ENCODE data around the gene CHD5.

CHD5 gene

DNA sequence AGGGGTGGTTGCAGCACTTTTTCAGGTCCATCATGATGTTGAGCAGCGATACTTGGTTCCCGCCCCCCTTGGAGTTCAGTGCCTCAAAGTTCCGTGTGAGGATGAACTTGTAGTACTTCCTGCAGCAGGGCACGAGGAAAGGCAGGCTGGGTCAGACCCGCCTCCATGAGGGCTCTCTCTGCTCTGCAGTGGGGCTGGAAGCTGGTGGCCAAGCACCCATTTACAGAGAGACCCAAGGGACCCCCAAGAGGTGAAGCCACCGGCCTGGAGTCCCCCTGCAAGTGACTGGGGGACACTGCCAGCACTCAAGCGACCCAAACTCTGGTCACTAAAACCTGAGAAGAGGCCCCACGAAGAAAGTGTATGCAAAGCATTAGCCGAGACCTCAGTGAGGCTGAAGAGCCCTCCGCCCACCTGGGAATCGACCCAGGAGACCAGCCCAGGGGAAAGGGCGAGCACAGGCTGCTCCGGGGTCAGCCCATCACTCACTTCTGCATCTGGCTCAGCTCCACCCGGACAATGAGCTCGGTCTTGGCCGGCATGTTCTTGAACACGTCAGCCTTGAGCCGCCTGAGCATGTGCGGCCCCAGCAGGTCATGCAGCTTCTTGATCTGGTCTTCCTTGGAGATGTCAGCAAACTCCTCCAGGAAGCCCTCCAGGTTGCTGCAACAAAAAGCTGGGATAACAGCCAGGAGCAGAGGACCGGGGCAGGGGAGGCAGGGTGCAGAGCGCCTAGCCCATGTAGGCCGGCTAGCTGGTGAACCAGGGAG is 45.2 kb downstream of the CHD5 start:
- in situ Hi-C loops (cut with MboI; ENCODE audit: low sequenced_read_pairs) = no loop called here

DNA sequence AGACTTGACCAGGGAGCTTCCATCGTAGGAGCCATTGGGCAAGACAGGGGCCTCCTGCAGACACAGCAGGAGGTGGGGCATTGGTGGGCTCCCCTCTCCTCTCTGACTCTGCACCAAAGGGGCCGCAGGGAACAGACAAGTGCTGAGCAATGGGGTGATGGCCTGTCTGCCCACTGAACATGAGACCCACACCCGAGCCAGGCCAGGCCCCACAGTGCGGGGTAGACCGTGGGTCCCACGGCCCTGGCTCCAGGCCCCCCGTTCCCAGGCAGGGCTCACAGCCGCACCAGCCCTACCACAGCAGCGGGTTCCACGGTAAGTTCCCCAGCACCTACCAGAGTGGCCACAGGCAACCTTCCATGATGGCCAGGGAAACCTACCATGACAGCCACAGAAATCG is 45.9 kb downstream of the CHD5 start:
- in situ Hi-C loops (cut with MboI; ENCODE audit: low sequenced_read_pairs) = no loop called here

DNA sequence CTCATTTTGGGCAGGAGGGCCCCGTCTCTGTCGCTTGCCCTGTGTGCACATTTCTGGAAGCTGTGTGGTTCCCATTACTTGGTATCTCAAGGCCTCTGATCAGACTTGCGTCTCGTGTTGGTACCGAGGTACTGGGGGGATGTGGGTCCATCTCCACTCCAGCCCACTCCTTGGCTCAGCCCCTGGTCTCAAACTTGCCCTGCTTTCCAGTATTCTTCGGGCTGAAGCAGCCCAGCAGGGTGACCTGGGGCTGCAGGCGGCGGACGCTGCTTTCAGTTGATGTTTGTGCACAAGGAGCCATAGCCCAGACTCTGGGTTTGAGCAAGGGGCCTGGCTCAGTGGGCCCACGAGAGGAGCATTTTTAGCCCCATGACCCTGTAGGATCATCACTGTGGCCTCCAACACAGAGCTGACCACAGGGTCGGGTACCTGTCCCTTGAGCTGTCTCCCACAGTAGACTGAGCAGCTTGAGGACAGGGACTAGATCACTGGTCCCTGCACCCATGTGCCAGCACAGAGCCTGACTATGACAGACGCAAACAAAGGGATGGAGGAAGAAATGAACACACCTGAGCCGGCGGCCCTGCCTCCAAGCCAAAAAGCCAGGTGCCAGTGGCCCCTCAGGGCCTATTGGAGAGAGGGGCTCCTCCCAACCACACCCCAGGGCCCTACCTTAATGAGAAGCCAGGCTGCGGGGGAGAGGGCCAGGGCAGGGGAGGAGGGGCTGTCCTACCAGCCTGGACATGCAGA is 46.8 kb downstream of the CHD5 start:
- in situ Hi-C loops (cut with MboI; ENCODE audit: low sequenced_read_pairs) = no loop called here

DNA sequence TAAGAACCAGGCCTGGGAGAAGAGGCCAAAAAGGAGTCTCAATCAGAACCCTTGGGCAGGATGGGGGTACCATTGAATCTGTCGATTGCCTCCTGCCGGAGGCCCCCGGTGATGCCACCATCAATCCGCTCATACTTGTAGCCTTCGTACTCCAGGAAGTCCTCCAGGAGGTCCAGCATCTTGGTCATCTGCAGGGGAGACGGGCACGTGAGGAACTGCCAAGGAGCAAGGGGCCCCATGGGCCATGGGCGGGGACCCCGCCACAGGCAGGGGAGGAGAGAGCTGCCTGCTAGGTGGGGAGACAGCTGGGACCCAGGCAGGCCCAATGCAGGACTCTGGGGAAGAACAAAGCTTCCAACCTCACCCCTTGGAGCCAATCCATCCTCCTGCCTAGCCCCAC is 48.6 kb downstream of the CHD5 start:
- in situ Hi-C loops (cut with MboI; ENCODE audit: low sequenced_read_pairs) = no loop called here

DNA sequence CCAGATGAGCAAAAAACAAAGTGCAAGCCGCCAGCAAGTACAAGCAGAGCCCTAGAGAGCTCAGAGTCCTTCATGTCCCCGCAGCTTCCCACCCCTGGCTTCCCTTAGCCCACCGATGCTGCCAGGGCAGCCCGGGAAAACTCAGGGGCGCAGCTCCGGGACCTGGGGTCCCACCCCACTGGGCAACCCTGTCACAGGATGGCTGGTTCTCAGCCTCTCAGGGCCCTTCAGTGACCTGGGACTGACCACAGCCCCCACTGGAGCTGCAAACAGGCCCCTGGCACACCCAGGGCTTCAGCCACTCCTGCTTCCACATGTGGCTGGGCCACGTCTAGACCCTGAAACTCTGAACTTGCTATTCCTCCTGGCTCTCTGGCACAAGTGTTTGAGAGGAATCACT is 49.5 kb downstream of the CHD5 start:
- in situ Hi-C loops (cut with MboI; ENCODE audit: low sequenced_read_pairs) = no loop called here

DNA sequence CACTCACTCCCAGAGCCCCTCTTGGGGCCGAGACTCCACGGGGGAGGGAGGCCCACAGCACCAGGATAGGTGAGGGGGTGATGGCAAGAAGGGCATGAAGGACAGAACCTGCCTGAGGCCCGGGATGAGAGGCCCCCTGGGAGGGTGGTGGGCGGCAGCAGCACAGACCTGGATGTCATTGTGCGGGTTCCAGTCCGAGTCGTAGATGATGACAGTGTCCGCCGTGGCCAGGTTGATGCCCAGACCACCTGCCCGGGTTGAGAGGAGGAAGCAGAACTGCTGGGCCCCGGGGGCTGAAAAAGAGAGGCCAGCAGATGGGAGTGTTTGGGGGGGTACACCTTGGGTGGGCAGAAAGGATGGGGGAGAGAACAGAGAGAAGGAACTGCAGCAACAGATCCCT is 50.1 kb downstream of the CHD5 start:
- in situ Hi-C loops (cut with MboI; ENCODE audit: low sequenced_read_pairs) = no loop called here

DNA sequence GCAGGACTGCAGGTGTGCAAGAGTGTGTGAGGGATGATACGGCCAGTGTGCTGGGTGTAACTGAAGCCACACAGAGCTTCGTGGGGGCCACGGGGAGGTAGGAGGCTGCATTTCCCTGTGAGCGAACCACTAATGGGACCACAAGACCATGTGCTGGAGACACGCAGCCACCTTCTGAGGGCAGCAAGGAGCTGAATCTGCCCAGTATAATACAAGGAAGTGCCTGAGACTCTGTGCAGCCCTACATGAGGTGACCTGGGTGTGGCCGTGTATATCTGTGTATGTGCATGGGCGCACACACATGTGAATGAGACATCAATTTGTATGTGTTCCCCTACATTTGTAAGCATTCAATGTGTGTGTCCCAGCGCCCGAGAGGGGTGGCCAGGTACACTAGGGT is 50.8 kb downstream of the CHD5 start:
- in situ Hi-C loops (cut with MboI; ENCODE audit: low sequenced_read_pairs) = no loop called here

DNA sequence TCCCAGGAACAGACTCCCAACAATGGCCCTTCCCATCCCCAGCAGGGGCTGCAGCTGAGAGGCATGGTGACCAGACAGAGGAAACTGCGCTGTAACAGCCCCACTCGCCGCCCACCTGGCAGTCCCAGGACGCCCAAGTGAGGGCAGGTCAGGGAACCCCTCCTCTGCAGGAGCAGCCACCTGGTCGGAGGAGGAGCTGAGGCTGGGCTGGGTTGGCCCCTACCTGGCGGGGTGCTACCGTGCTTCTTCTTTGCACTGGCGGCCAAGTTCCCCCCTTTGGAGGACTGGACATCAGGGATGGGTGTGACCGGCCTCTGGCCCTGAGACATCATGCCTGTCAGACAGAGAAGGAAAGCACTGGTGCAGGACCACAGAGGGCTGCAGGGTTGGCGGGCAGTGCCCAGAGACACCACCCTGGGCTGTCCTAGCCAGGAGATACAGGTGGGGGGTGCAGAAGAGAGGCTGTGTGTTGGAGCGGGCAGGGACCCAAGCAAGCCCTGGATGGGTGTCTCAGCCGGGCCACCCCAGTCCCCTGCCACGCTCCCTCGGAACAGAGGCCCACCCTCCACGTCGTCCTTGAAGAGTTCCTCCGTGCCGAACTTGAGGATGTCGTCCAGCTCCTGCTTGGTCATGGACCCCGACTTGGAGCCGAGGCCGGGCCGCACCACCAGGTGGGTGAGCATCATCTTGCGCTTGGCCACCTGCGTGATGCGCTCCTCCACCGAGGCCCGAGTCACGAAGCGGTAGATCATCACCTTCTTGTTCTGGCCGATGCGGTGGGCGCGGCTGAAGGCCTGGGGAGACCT is 51.6 kb downstream of the CHD5 start:
- in situ Hi-C loops (cut with MboI; ENCODE audit: low sequenced_read_pairs) = no loop called here

DNA sequence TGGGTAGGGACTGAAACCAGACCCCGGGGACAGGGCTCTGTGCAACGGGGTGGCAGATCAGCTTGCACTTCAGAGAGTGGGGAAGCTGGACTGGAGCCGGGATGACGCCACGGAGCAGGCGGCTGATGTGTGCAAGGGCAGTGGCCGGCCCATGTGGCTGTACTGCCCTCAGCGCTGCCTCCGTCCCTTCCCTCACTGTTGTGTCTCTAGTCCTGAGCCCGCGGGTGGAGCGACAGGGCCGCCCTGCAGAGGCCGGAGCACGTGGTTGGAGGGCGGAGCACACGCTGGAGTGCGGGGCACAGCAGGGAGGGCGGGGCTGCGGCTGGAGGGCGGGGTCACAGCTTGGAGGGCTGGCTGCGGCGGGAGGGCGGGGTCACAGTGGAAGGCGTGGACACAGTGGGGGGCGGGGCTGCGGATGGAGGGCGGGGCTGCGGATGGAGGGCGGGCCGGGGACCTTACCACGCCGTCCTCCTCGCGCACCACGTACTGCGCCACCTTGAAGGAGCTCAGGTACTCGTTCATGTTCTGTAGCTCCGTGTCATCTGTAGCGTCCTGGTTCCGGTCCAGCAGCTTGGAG is 52.4 kb downstream of the CHD5 start:
- in situ Hi-C loops (cut with MboI; ENCODE audit: low sequenced_read_pairs) = no loop called here

DNA sequence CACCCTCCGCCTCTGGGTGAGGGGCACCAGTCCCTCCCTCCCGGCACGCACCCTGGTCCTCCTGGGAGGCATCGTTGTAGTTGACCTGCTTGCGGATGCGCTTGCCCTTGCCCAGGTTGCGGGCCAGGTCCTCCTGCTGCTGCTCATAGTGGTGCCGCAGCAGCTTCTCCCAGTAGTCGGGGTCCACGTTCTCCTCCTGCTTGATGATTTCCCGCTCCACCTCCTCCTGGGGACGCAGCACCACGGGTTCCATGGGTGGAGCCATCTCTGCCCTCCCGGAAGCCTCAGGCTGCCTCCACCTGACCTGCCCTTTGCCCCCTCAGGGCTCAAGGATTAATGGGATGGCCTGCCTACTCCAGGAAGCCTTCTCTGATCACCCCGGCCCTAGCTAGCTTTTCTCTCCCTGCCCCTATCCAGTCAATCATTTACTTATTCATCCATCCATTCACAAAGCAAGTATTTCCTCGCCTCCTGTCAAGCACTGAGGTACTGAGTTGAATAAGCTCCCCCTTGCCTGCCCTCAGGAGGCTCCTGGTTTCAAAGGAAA is 53.5 kb downstream of the CHD5 start:
- in situ Hi-C loops (cut with MboI; ENCODE audit: low sequenced_read_pairs) = no loop called here

DNA sequence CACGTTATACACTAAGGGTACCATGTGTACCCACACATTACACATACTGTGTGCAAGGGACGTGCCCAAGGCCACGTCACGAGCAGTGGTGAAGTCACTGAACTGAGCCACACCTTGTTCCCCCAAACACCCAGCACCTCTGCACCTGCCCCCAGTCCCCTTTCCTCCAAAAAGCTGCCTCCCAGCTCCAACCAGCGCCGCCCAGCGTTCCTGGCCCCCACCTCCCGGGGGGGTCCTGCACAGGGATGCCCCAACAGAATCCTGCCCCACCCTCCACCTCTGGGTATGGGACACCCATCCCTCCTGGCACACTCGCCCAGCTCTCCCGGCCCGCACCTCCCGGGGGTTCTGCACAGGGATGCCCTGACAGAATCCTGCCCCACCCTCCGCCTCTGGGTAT is 54.1 kb downstream of the CHD5 start:
- in situ Hi-C loops (cut with MboI; ENCODE audit: low sequenced_read_pairs) = no loop called here

DNA sequence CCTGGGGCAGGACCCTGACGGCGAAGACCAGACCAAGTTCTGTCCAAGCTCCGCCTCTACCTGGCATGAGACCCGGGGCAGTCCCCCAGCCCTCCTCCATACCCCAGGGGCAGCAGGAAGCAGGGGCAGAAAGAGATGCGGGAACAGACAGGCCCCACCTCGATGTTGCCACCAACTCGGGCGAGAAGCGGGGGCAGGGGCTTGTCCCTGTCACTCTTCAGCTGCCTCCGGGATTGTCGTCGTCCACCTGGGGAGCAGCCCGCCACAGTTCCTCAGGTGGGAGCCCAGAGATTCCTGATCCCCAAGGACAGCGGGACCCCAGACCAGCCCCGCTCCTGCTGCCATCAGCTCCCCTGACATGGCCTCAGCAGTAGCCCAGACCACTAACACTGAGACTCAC is 54.8 kb downstream of the CHD5 start:
- in situ Hi-C loops (cut with MboI; ENCODE audit: low sequenced_read_pairs) = no loop called here

DNA sequence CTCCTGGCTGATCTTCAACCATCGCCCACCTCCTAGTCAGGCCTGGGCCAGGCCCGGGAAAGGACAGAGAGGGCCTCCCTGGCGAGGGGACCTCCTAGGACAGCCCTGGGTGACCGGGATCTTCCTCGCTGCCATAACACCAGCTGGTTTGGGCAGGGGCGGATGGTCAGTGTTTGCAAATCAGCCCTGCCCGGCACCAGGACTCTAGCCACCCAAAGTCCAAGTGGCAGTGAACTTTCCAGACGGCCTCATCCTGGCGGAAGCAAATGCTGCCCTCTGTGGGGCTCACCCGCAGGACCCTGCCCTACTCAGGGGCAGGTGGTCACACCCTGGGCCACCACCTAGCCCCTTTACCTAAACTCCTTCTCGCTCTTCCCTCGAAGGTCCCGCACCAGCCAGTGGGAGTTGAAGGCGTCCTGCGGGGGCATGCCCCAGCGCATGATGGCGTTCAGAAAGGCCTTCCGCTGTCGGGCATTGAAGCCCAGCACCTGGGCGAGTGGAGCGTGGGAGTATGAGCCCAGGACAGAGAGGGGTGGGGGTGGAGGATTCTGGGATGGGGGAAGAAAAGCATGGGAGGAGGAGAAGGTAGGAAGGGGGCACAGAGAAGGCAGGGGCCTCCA is 55.3 kb downstream of the CHD5 start:
- in situ Hi-C loops (cut with MboI; ENCODE audit: low sequenced_read_pairs) = no loop called here

DNA sequence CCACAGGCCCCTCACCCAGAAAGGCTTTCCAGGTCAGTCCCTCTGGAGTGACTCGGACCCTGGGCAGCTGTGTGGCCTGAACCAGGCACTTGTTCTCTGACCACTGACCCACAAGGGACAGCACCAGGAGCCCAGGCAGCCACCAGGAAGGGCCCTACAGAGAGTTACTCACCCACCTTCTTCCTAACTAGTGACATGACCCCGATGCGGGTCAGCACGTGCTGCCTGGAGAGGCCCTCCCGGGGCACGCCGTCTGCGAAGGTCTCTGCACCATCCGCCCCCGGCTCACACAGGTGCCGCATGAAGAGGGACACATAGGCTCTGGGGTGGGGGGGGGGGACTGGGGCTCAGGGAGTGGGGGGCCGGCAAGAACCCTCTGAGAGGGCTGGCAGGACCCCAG is 55.8 kb downstream of the CHD5 start:
- in situ Hi-C loops (cut with MboI; ENCODE audit: low sequenced_read_pairs) = no loop called here

DNA sequence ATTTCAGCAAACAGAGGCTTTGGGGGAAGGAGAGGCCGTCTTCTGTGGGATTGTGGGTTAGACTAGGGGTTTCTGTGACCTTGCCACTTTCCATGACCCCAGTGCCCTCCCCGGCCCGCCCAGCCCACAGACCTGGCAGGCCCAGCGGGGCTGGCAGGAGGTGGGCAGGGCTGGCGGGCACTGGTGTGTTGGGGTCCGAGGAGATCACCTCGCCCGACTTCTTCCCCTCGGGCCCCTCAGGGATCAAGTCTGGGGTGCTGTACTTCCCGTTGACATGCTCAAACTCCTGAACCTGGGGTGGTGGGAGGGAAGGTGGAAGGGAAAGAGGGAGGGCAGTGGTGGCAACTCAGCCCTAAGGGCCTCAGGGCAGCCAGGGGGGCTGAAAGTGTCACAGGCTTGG is 56.3 kb downstream of the CHD5 start:
- in situ Hi-C loops (cut with MboI; ENCODE audit: low sequenced_read_pairs) = no loop called here

DNA sequence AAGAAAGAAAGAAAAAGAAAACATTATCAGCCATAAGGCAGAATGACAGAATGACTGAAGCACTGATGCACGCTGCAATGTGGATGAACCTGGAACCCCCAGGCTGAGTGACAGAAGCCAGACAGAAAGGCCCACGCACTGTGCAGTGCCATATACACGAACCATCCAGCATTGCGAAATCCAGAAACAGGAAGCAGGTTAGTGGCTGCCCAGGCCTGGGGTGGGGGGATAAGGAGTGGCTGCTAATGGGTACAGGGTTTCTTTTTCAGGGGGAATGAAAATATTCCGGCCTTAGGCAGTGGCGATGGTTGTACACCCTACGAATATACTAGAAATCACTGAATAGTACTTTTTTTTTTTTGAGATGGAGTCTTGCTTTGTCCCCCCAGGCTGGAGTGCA is 57.0 kb downstream of the CHD5 start:
- in situ Hi-C loops (cut with MboI; ENCODE audit: low sequenced_read_pairs) = no loop called here

DNA sequence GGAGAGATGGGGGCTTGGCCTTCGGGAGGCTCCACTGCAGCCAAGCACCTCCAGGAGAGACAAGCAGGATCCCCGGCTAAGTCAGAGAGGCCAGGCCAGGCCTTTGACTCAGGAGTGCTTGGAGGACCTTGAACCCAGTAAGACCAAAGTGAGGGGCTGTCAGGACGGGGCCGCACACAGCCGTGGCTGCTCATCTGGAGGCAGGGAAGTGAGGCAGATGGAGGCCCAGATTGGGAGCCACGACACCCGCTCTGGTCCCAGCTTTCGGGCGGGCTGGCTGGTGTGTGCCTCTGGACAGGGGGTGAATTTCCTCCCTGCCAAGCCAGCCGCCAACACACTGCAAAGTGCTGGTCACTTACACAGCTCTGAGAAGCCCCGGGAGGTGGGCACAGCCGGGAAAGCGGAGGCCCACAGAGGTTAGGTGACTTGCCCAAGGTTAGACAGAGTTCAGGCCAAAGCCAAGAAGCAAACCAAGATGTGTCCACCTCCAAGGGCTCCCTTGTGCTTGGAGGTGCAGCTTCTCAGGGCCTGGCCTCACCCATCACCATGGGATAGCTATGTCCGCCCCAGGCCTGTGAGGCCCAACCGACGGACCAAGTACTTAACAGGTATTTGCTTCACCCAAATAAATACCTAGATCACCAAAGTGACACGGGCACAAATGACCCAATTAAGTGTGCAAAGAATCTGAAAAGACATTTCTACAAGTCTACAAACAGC is 58.3 kb downstream of the CHD5 start:
- in situ Hi-C loops (cut with MboI; ENCODE audit: low sequenced_read_pairs) = no loop called here

DNA sequence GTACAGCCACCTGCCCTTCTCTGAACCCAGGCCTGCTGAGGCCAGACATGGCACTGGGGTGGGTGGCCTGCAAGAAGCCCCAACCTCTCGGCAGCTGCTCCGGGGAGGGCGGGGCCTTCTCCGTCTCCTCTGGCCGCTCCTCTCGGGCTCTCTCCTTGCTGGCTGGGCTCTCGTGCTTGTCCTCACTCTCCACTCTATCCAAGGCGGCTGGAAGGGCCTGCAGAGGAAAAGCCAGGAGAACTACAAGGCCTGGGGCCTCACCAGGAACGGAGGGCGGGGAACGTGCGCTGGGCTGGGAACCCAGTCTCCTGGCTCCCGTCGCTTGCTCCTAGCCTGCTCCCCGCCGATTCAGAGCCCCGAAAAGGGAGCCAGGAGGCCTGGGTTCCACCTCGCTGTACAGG is 59.1 kb downstream of the CHD5 start:
- in situ Hi-C loops (cut with MboI; ENCODE audit: low sequenced_read_pairs) = no loop called here

DNA sequence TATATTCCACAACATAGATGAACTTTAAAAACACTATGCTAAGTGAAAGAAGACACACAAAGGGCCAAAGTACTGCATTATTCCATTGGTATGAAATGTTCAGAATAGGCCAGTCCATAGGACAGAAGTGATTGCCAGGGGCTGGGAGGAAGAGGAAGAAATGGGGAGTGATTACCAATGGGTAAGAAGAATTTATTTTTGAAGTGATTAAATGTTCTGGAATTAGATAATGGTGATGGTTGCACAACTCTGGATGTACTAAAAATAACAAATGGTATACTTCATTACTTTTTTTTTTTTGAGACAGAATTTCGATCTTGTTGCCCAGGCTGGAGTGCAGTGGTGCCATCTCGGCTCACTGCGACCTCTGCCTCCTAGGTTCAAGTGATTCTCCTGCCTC is 61.7 kb downstream of the CHD5 start:
- in situ Hi-C loops (cut with MboI; ENCODE audit: low sequenced_read_pairs) = no loop called here

DNA sequence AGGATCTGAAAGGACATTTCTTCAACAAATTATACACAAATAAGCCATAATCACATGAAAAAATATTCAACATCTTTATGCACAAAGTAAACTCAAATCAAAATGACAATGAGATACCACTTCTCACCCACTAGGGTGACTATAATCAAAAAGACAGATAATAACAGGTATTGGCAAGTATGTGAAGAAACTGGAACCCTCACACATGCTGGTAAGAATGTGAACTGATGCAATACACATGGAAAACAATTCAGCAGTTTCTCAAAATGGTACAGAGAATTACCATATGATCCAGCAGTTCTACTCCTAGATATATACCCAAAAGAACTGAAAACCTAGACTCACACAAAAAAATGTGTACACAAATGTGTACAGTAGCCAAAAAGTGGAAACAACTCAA is 62.5 kb downstream of the CHD5 start:
- in situ Hi-C loops (cut with MboI; ENCODE audit: low sequenced_read_pairs) = no loop called here

Measured in HL-60/S4 treated with phorbol 12-myristate 13-acetate at 8.2 ng/mL for 4 days and 3 days (cell line).